ENCODE data around the gene FOXB1. TPM values are rescaled to one million over a fixed set of nuclear protein-coding genes. Genes with fewer than 3 reads are reported as not detected.

The FOXB1 gene
- total and polyA plus RNA-seq, 9 of the 15 experiments (the other 6 are each of a cell fraction or from before 2014, with no cell fraction given): not detected

- Histone ChIP-seq H3K4me1 (replicated peaks in 1 of 2; ENCODE audit: control insufficient read depth in 2 of 2, insufficient read depth in 2 of 2, low read length in 2 of 2) (peaks cover 0 to 6% of the 10 kb centered on the region in 2 experiments; a peak in 1 of 5 replicates), H3K27ac (ENCODE audit: extremely low read depth, low read depth, low read length) (no peak overlapping the region), H3K9me3 (replicated peaks; ENCODE audit: control insufficient read depth, insufficient read depth, low read depth, low read length) (no peaks in the 10 kb centered on the region), H3K79me2 (ENCODE audit: control insufficient read depth, insufficient read depth, low read length) (no peaks in the 10 kb centered on the region), H3K4me2 (ENCODE audit: insufficient read depth, low read length) (no peak overlapping the region), H3K9me1 (ENCODE audit: control insufficient read depth, insufficient read depth, low read length) (no peaks in the 10 kb centered on the region), H3K4me3 (no peak overlapping the region), H3K9ac (ENCODE audit: insufficient read depth in 1 of 2, low read depth in 2 of 2, low read length in 2 of 2) (no peak overlapping the region), H4K20me1 (replicated peaks; ENCODE audit: control insufficient read depth, insufficient read depth, low read length) (no peaks in the 10 kb centered on the region), H2AFZ (ENCODE audit: low read depth, low read length) (no peak overlapping the region), H3K36me3 (ENCODE audit: control insufficient read depth, insufficient read depth, low read length) (no peaks in the 10 kb centered on the region), H3K27me3 (ENCODE audit: control insufficient read depth in 2 of 2, insufficient read depth in 2 of 2, low read length in 2 of 2) (peaks cover 31 to 62% of the 10 kb centered on the region in 2 experiments)
- in situ Hi-C loops (cut with MboI): no loop called here
- WGBS (ENCODE audit: insufficient coverage, low coverage, missing lambda C conversion rate): 4% methylated on average over 32 of the region's 41 CpGs
- ChIA-PET POLR2A (interaction anchor here (0.6 kb wide), 1 partner anchor 71 kb away, joined by 4 read pairs; no protein-coding TSS in a partner anchor), CTCF (ENCODE audit: low intra/inter-chr PET ratio) (no interaction called here)
- TF ChIP-seq ZNF518B (CRISPR knock-in tag; IDR thresholded peaks at IDR 0.05) (no peak), MAZ (CRISPR knock-in tag; conservative IDR thresholded peaks at IDR 0.05 in 1 of 2, IDR thresholded peaks at IDR 0.05 in 1 of 2) (0 out of 4 replicates have a peak, but pooled peaks of 1 of the 2 experiments have one; percentile 36), ZNF408 (CRISPR knock-in tag; IDR thresholded peaks at IDR 0.05; ENCODE audit: low read depth) (no peak), ZBTB17 (CRISPR knock-in tag; IDR thresholded peaks at IDR 0.05) (0 out of 2 replicates have a peak, but pooled peaks have one; percentile 34)
- ATAC-seq (no peak), DNase-seq (ENCODE audit: extremely low read depth in 1 of 4, low spot score in 3 of 4) (no peak), FAIRE-seq (no peak)
- BruUV-seq (replicated peaks): no TSS peak
- intact Hi-C loops (cut with micrococcal nuclease): no loop called here
Measured at GRCh38 chr15:59994888-59995557, 9.1 kb upstream of the FOXB1 start.
